HL-60/S4 (cell line): ENCODE results near the gene PHB1.
"Not testable (repeated sequence)": the region's sequence is repeated elsewhere in the genome, so short reads cannot be mapped to it uniquely, and the experiment has no call there.

Experiments used
- in situ Hi-C: fragments of 300-500 bp; cut with MboI; formaldehyde crosslinking; loops from 2 replicates; pipeline ENCODE4 v1.14.3; 2022; ENCODE audit warnings: low sequenced_read_pairs

PHB1 gene

DNA sequence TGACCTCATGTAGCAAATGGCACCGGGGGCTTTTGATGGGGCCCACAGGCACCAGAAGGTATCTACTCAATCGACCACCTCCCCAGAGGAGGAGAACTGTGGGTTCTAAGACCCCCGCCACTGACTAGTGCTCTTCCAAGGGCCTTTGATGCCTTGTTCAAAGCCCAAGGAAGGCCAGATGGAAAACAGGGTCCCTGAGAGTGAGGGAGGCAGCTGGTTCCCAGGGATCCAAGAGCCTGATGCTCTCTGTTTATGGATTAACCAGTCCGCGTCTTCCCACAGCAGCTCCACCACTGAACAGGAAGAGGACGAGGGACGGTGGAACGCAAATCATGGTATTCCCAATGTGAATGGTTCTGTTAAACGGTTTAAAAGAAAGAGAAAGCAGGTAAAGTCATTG is 7.6 kb downstream of the PHB1 start:
- in situ Hi-C loops, result loop anchor here (25.0 kb wide), 1 partner anchor 280 kb away; the partner anchor contains the start of gene SPOP

DNA sequence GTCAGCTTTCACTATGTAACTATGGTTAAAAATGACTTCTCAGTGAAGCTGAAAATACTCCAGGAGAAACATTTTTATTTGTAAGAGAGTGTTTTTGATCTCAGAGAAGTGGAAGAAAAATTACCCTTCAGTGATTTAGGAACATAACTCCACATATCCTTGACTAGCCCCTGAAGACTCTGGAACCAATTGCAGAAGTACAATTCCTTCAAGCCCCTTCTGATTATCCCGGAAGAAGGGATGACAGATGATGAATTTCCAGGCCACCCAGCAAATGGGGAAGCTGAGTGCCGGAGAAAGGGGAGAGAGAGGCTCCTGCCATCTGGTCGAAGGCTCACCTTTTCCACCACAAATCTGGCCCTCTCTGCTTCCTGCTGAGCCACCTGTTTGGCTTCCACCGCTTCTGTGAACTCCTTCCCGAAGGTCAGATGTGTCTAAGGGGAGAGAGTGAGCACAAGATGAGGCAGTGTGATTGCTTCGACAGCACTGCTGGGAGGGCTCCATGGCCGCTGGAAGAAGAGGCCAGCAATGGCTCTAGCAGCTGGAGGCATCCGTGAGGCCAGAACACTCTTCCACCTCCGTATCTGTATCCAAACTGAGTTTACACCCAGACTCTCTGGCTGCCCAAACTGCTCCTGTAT is 8.1 kb downstream of the PHB1 start:
- in situ Hi-C loops, result loop anchor here (25.0 kb wide), 1 partner anchor 281 kb away; the partner anchor contains the start of gene SPOP

DNA sequence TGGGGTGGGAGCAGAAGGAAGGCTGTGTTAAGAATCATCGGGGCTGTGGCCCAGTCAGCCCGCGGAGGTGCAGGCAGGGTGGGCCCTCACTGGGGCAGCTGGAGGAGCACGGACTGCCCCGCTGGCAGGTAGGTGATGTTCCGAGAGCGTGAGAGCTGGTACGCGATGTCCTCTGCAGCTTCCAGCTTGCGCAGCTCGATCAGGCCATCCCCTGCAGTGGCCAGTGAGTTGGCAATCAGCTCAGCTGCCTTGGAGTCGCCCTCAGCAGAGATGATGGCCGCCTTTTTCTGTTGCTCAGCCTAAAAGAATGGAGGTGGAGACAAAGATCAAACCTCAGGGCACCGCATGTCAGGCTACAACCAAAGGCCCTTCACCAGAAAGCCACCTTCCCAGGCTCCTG is 9.8 kb downstream of the PHB1 start:
- in situ Hi-C loops, result loop anchor here (25.0 kb wide), 1 partner anchor 282 kb away; the partner anchor contains the start of gene SPOP

DNA sequence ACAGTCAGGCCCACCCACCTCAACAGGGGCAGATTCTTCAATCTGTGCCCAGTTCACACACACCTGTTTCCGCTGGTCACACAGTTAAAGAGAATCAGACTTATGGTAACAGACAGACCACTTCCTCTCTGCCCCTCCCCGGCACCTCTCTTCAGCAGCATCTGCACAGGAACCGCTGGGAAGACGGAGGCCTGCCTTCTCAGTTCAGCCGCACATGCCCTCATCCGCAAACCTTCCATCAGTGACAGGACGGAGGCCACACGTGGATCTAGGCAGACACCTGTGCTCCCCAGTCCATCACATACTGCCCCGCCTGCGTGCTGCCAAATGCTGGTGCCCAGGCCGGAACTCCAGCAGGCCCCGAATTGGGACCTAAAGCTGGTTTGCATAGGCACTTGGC is 10.3 kb downstream of the PHB1 start:
- in situ Hi-C loops, result loop anchor here (25.0 kb wide), 1 partner anchor 283 kb away; the partner anchor contains the start of gene SPOP

DNA sequence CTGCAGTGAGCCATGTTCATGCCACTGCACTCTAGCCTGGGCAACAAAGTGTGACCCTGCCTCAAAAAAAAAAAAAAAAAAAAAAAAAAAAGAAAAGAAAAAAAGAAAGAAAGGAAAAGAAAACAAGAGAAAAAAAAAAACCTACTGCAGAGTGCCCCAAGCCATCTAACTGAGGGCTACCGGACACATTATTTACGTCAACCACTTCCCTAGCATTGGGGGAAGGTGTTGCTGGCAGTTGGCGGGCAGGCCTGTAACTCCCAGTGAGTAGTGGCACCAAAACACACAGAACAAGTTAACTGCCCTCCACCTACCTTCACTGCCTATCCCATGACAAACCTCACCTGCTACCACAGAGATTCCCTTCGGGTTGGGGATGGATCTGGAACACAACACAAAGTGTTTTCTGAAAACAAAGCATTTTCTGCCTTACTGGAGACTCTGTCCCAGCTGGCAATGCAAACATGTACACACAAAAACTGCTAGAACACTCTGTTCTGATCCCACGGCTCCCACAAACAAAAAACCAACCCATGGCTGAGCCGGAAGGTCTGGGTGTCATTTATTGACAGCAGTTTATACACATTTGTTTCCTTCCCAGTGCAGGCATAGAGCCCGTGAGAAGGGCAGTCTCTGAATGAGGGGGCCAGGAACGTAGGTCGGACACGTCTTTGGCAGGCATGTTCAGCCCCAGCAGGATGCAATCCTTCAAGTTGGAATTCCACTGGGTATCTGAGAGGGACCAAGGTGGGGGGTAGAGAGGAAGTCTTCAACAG is 11.0 kb downstream of the PHB1 start:
- in situ Hi-C loops, result loop anchor here (25.0 kb wide), 1 partner anchor 284 kb away; the partner anchor contains the start of gene SPOP

DNA sequence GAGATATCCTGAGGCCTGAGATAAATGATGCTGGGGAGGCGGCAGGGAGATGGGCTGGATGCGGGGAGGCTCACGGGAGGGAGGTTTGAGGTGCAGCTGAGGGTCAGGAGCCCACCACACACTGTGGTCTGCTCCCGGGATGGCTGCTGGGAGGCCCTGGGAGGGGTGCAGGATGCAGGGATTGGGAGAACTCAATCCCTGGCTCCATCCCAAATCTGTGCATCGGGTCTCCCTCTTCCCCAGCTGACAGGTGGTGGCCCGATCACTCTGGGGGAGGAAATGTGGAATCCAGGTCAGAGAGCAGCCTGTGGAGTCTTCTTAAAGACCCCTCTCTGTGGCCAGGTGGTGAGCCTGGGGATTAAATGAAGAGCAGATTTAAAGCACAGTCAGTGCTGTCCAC is 12.0 kb downstream of the PHB1 start:
- in situ Hi-C loops, result loop anchor here (25.0 kb wide), 1 partner anchor 285 kb away; the partner anchor contains the start of gene SPOP

DNA sequence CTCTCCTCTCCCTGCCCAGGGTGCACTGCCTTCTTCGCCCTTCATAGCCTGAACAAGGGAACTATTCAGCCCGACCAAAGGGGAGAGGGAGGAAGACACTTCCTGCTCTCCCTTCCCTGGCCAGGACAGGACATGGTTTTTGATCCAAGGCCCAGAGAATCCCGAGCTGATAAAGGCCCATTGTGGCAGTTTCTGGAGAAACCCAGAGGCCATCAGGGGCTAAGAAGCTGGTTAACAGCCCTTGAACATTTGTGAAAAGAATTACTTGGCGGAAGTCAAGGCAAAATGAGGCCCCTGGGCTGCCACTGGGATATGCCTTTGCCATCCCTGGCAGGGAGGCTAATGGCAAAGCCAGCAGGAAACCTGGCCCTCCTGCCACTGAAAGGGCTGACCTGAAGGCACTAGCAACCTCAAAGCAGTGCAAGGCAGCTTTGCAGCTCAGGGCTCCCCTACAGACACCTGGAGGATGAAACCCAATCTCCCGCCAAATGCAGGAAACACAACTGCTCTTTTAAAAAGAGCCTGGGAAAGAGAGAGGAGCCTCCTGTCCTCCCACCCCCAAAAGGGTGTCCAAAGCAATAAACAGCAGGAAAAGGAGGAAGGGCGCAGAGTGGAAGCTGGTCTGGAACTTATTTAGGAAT is 12.6 kb downstream of the PHB1 start:
- in situ Hi-C loops, result loop anchor here (25.0 kb wide), 1 partner anchor 285 kb away; the partner anchor contains the start of gene SPOP

DNA sequence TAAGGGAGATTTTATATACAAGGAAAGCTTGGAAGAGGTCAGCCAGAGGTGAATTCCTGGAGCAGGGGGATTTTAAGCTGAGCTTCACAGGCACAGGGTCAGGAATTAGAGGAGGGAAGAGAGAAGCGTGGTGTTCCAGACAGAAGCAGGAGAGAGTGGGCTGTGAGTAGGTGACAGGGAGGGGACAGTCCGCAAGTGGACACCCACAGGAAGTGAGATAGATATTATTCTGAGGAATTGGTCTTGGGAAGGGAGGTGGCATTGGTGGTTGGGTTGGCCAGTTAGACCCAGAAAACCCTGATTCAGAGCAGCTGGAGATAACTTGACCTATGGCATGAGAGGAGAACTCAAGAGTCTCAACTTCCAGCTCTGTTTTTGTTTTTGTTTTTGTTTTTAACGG is 14.7 kb downstream of the PHB1 start:
- in situ Hi-C loops, result loop anchor here (25.0 kb wide), 1 partner anchor 287 kb away; the partner anchor contains the start of gene SPOP

DNA sequence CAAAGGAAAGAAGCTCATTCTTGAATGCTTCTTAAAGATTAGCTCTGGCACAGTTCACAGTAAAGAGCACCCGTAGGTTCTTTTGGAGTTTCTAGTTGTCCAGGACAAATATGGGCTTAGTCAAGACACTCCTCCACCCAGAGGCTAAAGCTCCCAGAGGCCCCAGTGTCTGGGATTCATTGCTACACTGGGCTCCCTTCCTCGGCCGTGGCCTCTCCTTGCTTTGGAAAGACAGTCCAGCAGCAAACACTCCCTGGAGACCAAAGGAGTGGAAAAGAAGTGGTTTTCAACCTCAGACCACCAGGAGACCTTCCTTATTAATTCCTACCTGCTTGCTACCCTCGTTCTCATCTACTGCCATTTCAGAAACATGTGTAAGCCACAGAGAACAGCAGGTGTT is 17.1 kb downstream of the PHB1 start:
- in situ Hi-C loops, result no loop called here

DNA sequence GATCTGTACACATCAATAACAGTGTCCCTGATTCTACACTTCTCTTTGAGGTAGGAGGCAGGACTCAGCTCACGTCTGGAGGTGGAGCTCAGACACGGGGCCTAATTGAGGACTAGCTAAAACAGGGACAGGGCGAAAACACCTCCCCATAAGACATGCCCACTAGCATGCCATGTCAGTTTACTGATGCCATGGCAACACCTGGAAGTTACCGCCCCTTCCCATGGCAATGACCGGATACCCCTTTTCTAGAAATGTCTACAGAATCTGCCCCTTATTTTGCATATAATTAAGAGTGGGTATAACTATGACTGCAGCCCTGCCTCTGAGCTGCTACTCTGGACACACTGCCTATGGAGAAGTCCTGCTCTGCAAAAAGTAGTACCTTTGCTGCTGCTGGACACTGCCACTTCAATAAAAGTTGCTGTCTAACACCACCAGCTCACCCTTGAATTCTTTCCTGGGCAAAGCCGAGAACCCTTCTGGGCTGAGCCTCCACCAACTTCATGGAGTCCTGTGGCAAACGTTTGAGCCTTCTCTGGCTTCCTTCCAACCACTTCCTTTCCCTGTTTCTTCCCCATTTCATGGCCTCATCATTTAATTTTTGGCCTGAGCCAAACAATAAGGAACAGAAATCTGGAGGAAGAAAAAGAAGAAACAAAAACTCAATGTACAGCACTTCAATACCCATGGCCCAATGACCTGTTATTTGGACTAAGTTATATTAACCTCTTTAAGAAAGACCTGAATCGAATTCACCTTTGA is 21.0 kb downstream of the PHB1 start:
- in situ Hi-C loops, result no loop called here

DNA sequence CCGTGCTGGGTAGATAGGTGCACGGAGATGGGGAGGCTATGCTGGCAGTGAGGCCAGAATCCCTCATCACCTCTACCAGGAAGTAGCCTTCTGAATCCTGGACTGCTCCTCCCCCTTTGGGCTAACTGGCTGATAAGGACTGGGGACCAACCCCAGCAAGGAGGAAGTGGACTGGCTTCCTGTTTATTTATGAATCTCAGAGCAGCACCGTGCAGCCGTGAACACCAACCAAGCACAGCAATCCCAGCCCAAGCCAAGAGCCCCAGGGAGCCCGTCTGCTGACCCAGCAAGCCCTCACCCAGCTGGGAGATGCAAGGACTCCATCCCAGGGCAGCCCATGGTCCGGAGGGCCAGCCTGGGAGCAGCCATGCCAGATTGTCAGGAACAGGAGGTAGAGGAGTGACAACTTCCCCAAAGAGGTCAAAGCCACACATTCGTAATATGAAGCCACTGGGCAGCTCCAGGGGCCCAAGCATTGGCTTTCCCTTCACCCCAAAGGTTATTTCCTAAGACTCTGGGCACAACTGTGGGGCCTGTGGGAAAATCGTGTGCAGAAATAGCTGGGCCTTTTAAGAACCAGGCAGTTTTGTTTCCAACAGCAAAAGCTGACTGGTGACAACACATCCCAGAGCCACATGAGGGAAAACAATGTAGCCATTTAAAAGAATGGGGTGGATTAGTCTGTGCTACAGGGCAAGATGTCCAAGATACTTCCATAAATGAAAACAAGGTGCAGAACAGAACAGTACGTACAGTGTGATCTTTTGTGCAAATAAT is 23.9 kb downstream of the PHB1 start:
- in situ Hi-C loops, result no loop called here

DNA sequence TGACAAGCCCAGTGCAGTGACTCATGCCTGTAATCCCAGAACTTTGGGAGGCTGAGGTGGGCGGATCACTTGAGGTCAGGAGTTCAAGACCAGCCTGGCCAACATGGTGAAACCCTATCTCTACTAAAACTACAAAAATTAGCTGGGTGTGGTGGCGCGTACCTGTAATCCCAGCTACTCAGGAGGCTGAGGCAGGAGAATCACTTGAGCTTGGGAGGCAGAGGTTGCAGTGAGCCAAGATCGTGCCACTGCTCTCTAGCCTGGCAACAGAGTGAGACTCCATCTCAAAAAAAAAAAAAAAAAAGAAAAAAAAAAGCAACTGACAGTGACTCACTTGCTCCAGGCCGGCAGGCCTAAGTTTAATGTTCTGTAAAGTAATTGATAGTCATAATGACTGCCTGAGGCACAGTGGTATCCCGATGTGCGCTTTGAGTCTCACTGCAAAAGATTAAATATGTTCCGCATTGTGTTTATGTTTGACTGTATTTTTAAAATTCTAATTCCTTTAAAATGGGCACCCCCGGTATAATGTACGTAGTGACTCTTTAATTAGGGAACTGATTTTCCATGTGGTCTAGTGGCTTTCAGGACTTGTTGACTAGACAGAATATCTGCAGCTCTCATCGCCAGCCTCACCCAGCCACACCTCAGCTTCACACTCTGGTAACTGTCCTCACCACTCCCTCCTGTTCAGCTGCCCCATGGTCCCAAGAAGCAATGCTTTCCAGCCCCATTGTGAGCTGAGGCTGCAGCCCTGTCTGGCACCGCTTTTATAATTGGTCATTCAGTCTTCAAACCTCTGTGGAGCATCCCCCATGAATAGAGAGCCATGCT is 25.0 kb downstream of the PHB1 start:
- in situ Hi-C loops, result not testable (repeated sequence)

DNA sequence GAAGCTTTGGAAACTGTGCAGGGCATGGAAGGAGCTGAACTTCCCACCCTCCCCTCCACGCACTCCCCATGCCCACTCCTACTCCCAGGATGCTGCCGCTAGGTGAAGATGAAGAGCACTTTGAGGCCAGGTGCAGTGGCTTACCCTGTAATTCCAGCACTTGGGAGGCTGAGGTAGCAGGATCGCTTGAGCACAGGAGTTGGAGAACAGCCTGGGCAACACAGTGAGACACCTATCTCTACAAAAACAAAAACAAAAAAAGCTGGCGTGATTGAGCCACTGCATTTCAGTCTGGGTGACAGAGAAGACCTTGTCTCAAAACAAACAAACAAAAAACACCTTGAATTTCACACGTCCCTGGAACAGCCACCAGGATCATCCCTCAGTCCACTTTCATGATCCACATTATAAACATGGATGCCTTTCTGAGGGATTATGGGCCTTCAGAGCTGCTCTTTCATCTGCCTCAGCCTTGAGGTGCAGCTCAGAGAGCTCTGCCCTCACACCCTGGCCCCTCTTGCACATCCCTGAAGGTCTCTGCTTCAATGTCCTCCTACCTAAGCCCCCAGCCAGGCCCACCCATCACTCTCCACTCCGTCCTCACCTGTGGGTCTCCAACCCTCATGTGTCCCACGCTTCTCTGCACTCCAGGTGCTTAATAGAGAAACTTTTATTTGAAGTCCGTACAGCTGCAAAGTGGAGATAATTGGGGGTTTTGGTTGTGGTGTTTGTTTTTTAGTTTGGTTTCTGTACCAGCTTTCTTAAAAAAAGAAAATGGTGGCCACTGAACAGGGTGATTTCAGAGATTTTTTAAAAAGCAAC is 25.8 kb downstream of the PHB1 start:
- in situ Hi-C loops, result no loop called here

DNA sequence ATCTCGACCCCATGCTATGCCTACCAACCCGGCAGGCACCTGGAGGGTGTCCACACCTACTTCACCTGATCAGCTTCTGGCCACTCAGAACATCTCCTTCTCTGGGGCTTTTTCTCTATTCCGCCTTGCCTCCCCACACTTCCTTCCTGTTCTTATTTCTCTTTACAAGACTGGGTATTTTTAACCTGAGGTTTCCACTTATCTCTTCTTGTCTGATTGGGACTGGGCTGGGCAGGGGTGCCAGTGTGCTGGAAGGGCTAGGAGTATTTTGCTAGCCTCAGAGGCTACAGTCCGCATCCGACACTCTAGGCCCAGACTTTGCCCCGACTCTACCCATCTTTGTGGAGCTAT is 26.4 kb downstream of the PHB1 start:
- in situ Hi-C loops, result no loop called here

DNA sequence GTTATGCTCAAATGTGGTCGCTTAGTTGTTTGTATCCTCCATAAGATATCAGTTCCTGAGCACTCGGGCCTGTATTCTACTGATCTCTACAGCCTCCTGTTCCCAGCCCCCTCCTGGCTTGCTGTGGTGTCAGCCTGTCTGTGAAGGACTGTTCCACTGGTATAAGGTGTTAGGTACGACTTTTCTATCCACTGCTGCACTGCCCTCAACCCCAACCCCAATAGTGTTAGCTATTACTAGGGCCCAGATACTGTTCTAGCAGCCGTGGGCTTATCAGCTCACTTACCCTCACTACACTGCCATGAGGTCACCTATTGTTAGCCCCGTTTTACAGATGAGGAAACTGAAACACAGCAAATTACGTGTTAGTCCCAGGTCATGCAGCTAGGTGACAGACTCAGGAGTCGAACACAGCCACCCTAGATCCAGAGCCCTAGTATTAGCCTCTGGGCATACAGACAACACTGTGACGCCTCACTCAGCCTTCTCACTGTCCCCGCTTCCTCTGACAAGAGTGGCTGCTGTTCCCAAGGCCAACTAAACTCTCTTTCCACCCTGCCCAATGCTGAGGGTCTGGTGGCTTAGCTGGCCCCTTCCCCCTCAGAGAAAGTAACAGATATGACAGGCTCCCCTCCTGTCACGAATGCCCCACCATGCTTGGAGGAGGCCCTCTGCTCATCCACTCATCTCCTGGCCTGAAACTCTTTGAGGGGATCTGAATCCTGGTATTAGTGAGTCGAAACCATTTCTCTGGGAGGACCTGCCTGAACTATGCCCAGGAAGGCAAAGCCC is 27.0 kb downstream of the PHB1 start:
- in situ Hi-C loops, result no loop called here

DNA sequence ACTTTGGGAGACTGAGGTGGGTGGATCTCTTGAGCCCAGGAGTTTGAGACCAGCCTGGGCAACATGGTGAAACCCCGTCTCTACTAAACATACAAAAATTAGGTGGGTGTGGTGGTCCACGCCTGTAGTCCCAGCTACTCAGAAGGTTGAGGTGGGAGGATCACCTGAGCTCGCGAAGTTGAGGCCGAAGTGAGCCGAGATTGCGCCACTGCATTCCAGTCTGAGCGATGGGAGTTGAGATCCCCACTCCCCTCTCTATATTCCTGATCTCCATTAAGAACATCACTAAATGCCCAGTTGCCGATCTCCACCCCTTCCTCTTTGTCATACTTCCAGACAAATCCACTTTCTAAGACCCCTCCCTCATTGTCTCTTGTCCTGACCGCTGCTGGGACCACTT is 28.3 kb downstream of the PHB1 start:
- in situ Hi-C loops, result no loop called here

DNA sequence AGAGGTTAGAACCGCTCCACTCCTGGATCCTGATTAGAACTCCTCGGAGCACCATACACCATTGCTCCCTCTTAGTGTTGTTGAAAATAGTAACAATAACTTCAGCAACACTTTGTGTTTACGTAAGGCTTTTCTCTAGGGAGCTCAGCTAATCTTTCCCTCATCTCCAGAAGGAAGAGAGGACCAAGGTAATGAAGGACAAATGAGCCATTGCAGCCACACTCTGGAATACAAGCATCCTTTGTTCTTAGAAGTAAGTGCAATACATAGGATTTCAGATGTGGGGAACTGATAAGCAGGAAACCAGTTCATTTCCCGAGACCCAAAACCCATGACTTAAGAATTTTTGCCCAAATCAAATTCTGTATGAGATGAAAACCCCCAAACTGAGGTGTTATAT is 29.7 kb downstream of the PHB1 start:
- in situ Hi-C loops, result loop anchor here (5.0 kb wide), 1 partner anchor 68 kb away; no protein-coding TSS in a partner anchor
